ENCODE results near the gene DCAF6.

DCAF6 gene

DNA sequence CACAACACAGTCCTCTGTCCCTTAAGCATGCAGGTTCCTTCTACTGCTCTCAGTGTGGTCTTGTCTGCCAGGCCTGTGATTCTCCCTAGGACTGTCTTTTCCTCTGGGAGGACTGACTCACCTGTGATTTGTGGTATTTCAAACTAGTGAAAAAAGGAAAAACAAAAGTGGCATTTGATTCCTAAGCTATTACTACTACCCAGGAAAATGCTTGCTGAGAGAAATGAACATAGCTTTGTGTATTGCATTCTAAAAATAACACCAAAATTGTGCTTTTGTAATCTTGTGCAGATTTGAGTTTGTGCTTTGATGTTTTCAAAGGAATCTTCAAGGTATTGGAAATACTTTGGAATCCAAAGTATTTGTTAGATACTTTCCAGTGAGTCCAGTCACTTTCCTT lies 143.3 kb downstream of the DCAF6 start:
- H3K4me1 Mint-ChIP-seq (ENCODE audit: low read depth in 2 of 2) = peaks cover 5 to 6% of the 10 kb centered on the region in 2 donors
- DNase-seq = no peak
- H3K4me3 Mint-ChIP-seq = no peak overlapping the region
- H3K27ac Mint-ChIP-seq = no peak overlapping the region
- no peak for ATAC-seq (replicated peaks)
- H3K9me3 Mint-ChIP-seq = no peaks in the 10 kb centered on the region
- H3K36me3 Mint-ChIP-seq (ENCODE audit: insufficient read depth) = peaks cover 11% of the 10 kb centered on the region
- no peaks in the 10 kb centered on the region for H3K27me3 Mint-ChIP-seq

DNA sequence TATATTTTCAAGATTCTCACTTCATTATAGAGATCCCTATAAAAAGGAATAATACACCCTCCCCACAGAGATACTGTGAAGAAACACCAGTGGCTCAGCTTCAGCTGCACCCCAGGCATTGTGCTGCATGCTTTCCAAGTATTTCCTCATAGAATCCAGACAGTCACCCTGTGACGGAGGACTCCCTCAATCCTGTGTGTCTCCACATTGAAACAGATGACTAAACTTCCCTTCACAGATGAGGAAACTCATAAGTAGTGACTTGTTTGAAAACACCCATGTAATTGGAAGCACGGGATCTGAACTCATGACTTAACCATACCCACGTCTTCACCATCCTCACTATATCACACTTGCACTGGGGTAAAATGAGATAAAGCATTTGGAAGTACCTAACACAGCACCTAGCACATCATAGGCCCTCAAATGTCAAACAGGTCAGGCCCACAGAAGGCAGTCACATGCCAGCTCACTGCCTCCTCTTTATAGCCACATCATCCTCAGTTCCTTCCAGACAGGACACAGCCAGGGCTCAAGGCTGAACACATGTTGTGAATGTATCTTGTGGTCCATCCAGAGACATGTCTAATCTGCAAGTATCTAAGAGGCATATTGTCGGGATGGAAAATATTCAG lies 145.0 kb downstream of the DCAF6 start:
- H3K4me1 Mint-ChIP-seq (ENCODE audit: low read depth in 2 of 2) = peaks cover 7% of the 10 kb centered on the region in 2 donors
- no peak overlapping the region for H3K27ac Mint-ChIP-seq
- no peak for ATAC-seq (replicated peaks)

DNA sequence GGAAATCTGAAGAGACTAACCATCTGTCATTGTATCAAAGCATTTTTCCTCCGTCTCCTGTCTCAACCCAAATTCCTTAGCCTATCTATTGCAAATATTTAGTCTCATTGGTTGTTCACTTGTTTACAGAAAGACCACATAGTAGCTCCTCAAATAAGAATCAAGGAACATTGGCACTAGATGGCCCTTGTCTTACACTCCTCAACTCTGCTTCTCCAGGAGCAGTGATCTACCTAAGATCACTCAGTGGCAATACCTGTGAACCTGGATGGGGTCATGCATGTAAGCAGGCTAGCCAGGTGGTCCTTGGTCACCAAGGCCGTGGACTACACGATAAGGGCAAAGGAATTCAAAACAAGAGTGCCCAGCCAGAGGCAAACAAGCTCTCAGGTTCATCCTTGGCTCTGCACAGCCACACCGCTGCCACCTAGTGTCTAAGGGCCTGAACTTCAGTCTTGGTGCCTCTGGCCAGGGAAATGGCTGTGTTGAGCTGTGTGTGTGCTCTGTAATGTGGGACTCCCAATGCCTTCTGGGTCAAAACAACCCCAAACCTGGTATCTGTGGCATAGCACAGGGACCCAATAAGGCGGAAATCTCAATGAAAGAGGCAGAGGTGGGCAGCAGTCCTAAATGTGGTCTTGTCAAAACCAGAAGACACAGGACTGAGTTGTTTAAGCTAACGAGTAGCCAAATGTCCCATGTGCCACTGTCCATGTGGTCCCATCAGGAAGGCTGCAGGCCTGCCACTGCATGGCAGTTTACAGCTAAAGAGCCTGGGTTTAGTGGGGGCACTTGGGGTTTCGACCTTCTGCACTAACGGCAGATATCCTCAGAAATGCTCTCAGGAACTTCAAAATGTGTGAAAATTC lies 145.8 kb downstream of the DCAF6 start:
- Mint-ChIP-seq H3K36me3 (ENCODE audit: insufficient read depth) (peaks cover 4% of the 10 kb centered on the region), H3K4me1 (ENCODE audit: low read depth in 2 of 2) (peaks cover 7% of the 10 kb centered on the region in 2 donors), H3K9me3 (no peaks in the 10 kb centered on the region), H3K27me3 (peaks cover 0 to 8% of the 10 kb centered on the region in 2 donors), H3K4me3 (no peak overlapping the region), H3K27ac (no peak overlapping the region)
- peak; percentile 93 for ATAC-seq (replicated peaks)
- DNase-seq = peak; percentile 50 to 65 (median 52)

More for the DNA sequence above, 145.0 kb downstream of the DCAF6 start:
- no peak overlapping the region for H3K4me3 Mint-ChIP-seq
- H3K36me3 Mint-ChIP-seq (ENCODE audit: insufficient read depth) = peaks cover 6% of the 10 kb centered on the region
- no peak for DNase-seq
- peaks cover 0 to under 1% of the 10 kb centered on the region in 2 donors for H3K27me3 Mint-ChIP-seq
- no peaks in the 10 kb centered on the region for H3K9me3 Mint-ChIP-seq

DNA sequence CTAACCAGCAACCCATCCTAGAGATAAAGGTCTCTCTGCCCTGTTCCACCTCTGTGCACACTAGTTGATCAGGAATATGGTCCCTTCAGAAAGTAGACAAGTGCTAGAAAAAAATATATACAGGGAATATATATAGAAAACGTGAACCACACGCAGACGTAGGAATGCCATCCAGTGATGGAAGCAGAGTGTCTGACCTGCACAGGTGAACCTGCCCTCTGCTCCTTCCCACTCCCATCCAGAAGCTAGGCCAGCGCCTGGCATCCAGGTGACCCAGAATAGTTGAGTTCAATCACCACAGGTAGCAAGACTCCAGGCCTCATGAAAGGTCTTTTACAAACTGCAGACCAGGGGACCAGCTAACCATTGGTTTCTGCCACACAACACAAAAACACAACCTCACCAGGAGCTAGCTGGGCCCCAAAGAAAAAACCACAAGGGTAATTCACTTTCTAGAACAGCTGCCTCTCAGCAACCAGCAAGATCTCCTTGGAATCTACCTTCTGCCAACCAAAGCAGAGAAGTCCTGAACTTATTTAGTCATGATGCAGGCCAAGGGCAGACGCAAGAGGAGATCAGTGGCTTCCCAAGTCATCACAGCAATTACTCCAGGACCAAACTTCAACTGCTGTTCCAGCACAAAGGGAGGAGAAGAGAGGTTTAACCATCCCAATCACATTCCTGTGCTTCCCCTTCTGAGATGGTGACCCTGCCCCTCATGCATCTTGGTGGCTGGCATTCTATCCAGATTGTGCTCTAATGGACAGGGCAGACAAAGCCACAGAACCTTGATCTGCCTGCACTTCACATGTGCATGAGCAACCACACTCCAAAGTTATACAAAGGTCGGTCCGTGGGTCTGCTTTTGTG lies 147.2 kb downstream of the DCAF6 start:
- no peak for DNase-seq
- Mint-ChIP-seq H3K4me3 (no peak overlapping the region), H3K4me1 (ENCODE audit: low read depth in 2 of 2) (peaks cover 7% of the 10 kb centered on the region in 2 donors), H3K9me3 (no peaks in the 10 kb centered on the region), H3K27me3 (peaks cover 6 to 9% of the 10 kb centered on the region in 2 donors), H3K27ac (no peak overlapping the region), H3K36me3 (ENCODE audit: insufficient read depth) (no peaks in the 10 kb centered on the region)
- ATAC-seq (replicated peaks) = no peak

DNA sequence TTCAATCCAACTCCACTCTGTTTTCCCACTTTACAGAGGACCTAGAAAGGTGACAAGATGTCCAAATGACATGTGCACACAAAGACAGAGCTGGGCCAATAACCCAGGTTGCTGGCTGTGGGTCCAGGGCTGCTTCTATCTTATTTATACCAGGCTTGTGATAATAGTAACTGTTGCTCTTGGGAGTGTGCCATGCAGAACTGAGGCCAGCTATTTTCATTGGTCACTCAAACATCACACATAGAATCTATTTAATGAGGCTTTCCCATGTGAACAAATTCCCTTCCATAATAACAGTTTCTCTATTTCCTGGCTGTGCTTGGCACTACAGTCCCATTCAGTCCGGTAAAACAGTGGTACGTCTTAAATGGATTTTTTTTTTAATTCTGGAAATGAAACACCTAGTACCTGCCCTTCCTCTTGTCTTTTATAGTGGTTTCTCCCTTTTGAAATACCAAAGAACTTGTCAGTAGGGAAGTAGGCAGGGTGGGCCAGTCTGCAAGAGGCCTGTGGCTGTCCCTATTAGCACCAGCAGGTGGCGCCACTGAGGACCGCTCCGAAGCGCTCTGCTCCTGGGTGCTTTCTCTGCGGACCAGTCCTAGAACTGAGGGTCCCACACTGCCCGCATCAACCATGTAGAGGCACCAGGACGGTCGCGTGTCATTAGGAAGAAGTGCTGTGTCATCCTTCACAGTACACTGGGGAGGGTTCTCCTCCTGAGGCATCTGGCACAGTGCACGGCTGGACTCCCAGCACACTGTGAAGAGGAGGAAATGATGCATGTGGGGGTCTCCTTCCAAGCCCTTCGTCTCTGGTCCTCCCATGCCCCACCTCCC lies 148.1 kb downstream of the DCAF6 start:
- Mint-ChIP-seq H3K4me1 (ENCODE audit: low read depth in 2 of 2) (peaks cover 7% of the 10 kb centered on the region in 2 donors), H3K36me3 (ENCODE audit: insufficient read depth) (no peaks in the 10 kb centered on the region), H3K27me3 (peaks cover 6 to 13% of the 10 kb centered on the region in 2 donors), H3K27ac (no peak overlapping the region), H3K4me3 (no peak overlapping the region), H3K9me3 (no peaks in the 10 kb centered on the region)
- ATAC-seq (replicated peaks) = peak; percentile 68
- DNase-seq = peak; percentile 43 to 52 (median 51)

DNA sequence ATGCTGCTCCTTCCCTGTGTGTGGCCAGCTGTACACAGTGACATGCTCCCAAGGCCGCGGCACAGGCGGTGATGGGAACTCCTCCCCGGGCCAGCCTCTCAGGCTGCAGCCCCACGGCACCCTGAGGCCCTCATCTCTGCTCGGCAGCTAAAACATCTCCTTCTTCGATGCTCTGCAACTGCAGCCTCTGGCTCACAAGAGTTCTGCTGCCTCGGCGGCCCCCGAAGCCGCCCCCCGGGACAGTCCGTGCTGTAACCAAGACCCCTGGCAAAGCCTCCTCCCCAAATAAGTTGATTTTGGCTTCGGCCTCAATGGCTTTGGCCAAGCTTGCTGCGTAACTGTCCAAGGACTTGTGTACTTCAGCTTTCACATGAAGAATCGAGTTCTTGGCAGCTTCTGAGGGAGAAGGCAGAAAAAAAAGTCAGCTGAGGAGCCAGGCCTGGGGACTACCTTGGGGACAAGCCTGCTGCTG lies 149.0 kb downstream of the DCAF6 start:
- Mint-ChIP-seq H3K4me1 (ENCODE audit: low read depth in 2 of 2) (peaks cover 7% of the 10 kb centered on the region in 2 donors), H3K36me3 (ENCODE audit: insufficient read depth) (no peaks in the 10 kb centered on the region), H3K9me3 (no peaks in the 10 kb centered on the region), H3K27ac (no peak overlapping the region), H3K4me3 (no peak overlapping the region), H3K27me3 (peaks cover 6 to 21% of the 10 kb centered on the region in 2 donors)
- ATAC-seq (replicated peaks) (no peak), DNase-seq (no peak)

DNA sequence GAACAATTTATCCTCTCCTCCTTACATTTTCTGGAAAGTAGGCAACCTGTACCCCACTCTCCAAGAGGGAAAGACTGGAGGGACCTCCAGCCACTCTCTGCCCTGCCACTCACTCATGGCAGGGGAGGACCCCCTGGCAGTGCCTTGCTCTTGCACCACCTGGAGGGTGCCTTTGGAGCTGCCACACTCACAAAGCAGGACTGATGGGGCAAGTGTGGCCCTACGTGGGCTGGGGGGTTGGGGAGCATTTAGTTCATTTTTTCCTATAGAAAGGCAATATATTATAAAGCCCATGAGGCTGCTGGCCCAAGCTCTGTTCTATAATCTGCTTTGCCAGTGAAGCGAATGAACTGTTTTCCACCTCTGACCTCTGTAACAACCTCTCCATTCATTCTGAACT lies 150.0 kb downstream of the DCAF6 start:
- peaks cover 7% of the 10 kb centered on the region in 2 donors for H3K4me1 Mint-ChIP-seq (ENCODE audit: low read depth in 2 of 2)
- H3K27ac Mint-ChIP-seq = no peak overlapping the region
- no peak overlapping the region for H3K4me3 Mint-ChIP-seq
- H3K27me3 Mint-ChIP-seq = peaks cover 6 to 31% of the 10 kb centered on the region in 2 donors
- ATAC-seq (replicated peaks) (no peak), DNase-seq (no peak)
- H3K9me3 Mint-ChIP-seq = no peaks in the 10 kb centered on the region
- H3K36me3 Mint-ChIP-seq (ENCODE audit: insufficient read depth) = no peaks in the 10 kb centered on the region

DNA sequence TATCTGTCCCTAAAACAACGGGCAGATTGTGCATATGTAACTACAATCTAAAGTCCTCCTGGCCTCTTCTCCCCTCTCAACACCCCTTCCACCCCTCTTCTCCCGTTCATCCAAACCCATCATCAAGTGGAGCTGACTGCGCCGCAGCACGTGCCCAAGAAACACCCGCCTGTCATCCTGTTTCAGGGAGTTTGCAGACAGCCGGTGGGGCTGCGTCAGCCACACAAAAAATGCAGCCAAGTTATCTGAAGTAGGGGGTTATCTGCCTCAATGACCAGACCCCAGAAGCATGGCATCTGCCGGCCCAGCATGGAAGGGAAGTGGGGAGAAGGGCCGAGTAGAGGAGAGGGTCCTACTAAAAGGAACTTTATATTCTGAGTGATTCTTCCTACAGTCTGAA lies 151.2 kb downstream of the DCAF6 start:
- ATAC-seq (replicated peaks) (no peak), DNase-seq (no peak)
- H3K9me3 Mint-ChIP-seq = no peaks in the 10 kb centered on the region
- peaks cover 2 to 3% of the 10 kb centered on the region in 2 donors for H3K4me1 Mint-ChIP-seq (ENCODE audit: low read depth in 2 of 2)
- H3K36me3 Mint-ChIP-seq (ENCODE audit: insufficient read depth) = no peaks in the 10 kb centered on the region
- peaks cover 6 to 31% of the 10 kb centered on the region in 2 donors for H3K27me3 Mint-ChIP-seq
- no peak overlapping the region for H3K4me3 Mint-ChIP-seq
- no peak overlapping the region for H3K27ac Mint-ChIP-seq

DNA sequence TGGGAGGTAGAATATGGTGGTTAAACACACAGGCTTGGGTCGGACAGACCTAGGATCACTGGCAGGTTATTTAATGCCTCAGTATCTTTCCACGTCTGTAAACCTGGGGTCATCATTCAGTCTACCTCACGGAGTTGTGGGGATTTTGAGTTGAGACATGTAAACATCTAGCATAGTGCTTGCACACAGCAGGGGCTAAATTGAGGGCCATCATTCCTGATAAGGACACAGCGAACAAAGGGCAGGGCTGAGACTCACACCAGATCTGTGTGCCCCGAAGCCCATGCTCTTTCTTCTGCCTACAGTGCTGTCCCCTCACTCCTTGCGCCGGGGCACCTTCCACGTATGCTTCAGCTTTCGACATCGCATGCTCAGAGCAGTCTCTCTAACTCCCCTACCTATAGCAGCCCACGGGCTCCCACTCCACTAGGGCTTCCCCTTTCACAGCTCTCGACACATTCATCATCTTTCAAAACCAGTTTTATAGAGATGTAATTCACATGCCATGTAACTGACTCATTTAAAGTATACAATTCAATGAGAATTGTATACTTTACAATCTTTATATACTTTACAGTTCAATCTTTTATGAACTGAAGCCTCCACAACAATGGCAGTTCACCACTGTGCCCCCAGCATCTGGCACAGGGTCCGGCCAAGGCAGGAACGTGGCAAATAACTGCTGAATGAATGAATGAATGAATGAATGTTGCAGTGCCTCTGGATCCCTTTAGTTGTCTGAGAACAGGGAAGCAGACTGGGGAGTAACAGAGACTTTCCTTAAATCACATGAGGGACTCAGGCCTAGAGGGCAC lies 152.2 kb downstream of the DCAF6 start:
- H3K4me3 Mint-ChIP-seq = no peak overlapping the region
- ATAC-seq (replicated peaks) (no peak), DNase-seq (no peak)
- peaks cover 2 to 3% of the 10 kb centered on the region in 2 donors for H3K4me1 Mint-ChIP-seq (ENCODE audit: low read depth in 2 of 2)
- H3K27ac Mint-ChIP-seq = no peak overlapping the region
- no peaks in the 10 kb centered on the region for H3K36me3 Mint-ChIP-seq (ENCODE audit: insufficient read depth)
- peaks cover 6 to 35% of the 10 kb centered on the region in 2 donors for H3K27me3 Mint-ChIP-seq
- no peaks in the 10 kb centered on the region for H3K9me3 Mint-ChIP-seq

DNA sequence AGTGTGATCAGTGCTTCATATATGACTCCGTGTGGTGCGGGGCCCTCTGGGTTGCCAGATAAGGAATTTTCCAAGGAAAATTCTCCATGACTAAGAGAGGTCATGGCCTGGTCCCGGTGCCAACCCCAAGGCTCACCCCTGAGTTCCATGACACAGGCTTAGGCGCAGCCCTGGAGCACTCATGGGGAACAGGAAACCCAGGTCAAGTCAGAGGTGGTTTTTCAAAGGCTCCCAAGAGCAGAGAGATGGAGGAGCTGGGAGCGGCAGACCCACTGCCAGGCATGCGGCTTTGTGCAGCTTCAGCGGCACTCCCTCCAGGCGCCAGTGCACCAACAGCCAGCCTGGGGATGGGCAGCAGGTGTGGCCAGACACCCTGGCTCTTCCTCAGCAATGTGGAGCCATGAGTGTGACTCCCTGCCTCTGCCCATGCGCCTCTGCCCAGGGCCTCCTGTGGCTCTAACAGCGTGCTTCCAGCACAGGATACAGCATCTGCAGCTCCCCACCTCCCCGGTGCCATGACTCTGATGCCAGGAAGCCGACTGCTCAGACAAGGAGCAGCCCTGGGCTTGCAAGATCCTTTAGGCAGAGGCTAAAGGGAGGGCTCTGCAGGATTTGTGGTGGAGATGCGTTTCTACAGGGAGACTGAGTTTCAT lies 153.0 kb downstream of the DCAF6 start:
- DNase-seq (no peak), ATAC-seq (replicated peaks) (no peak)
- Mint-ChIP-seq H3K4me1 (ENCODE audit: low read depth in 2 of 2) (peaks cover 2 to 3% of the 10 kb centered on the region in 2 donors), H3K27me3 (peaks cover 6 to 42% of the 10 kb centered on the region in 2 donors), H3K27ac (no peak overlapping the region), H3K9me3 (no peaks in the 10 kb centered on the region), H3K36me3 (ENCODE audit: insufficient read depth) (no peaks in the 10 kb centered on the region), H3K4me3 (no peak overlapping the region)

DNA sequence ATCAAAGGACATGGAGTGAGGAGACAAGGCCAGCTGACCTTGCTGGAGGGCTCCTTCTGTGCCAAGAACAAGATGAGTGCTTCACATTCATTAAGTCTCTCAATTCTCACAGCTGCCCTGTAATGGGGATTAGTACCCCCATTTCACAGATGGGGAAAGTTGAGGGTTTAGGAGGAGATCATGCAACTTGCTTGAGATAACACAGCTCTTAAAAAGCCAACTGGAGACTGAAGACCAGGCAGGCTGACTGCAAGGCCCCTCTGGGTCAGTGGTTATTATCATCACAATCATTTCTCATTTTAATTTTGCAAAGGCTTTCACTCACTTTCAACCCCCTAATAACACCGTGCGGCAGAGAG lies 153.5 kb downstream of the DCAF6 start:
- H3K9me3 Mint-ChIP-seq = no peaks in the 10 kb centered on the region

More for the DNA sequence above, 153.5 kb downstream of the DCAF6 start:
- H3K4me3 Mint-ChIP-seq = no peak overlapping the region
- DNase-seq (no peak), ATAC-seq (replicated peaks) (no peak)
- H3K27me3 Mint-ChIP-seq = peaks cover 6 to 46% of the 10 kb centered on the region in 2 donors
- no peaks in the 10 kb centered on the region for H3K36me3 Mint-ChIP-seq (ENCODE audit: insufficient read depth)
- peaks cover 0 to under 1% of the 10 kb centered on the region in 2 donors for H3K4me1 Mint-ChIP-seq (ENCODE audit: low read depth in 2 of 2)
- no peak overlapping the region for H3K27ac Mint-ChIP-seq
